ENCODE measurements around the gene LRCH1.

The LRCH1 gene

DNA sequence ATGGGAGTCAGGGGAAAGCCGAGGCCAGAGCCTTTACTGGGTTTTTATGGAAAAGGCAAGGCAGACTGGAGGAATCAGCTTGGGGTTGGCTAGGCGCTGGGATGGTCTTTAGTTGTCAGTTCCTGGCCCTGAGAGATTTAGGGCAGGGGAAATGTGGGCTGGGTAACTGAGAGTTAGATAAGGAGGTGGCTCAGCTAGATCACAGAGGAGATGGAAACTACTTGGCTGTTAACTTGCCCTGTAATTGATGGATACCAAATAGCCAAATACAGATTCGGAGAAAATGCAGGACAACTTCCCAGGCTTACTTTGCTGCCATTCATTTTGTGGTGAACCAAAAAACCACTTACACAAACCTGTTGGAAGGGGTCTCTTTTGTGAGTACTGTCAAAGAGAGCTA, 54.0 kb downstream of the LRCH1 start:
- no peaks in the 10 kb centered on the region for H3K27me3 ChIP-seq (ENCODE audit: insufficient read depth, low read length, poor library complexity)
- TF ChIP-seq, protein P1, sequence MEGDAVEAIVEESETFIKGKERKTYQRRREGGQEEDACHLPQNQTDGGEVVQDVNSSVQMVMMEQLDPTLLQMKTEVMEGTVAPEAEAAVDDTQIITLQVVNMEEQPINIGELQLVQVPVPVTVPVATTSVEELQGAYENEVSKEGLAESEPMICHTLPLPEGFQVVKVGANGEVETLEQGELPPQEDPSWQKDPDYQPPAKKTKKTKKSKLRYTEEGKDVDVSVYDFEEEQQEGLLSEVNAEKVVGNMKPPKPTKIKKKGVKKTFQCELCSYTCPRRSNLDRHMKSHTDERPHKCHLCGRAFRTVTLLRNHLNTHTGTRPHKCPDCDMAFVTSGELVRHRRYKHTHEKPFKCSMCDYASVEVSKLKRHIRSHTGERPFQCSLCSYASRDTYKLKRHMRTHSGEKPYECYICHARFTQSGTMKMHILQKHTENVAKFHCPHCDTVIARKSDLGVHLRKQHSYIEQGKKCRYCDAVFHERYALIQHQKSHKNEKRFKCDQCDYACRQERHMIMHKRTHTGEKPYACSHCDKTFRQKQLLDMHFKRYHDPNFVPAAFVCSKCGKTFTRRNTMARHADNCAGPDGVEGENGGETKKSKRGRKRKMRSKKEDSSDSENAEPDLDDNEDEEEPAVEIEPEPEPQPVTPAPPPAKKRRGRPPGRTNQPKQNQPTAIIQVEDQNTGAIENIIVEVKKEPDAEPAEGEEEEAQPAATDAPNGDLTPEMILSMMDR (IDR thresholded peaks at IDR 0.05; ENCODE audit: borderline replicate concordance, extremely low read depth, low read length, poor library complexity, severe bottlenecking), result no peak
- no peak for TF ChIP-seq EZH2 (IDR thresholded peaks at IDR 0.05; ENCODE audit: borderline replicate concordance, low read depth, low read length, severe bottlenecking)
- H3K9ac ChIP-seq (ENCODE audit: low read depth, low read length), result no peak overlapping the region
- no peak overlapping the region for H3K27ac ChIP-seq (ENCODE audit: low read length)
- H3K4me1 ChIP-seq (ENCODE audit: insufficient read depth, low read length), result peaks cover 7% of the 10 kb centered on the region
- H3K4me3 ChIP-seq (ENCODE audit: low read depth in 1 of 2, low read length in 2 of 2), result no peak overlapping the region
- H3K36me3 ChIP-seq (ENCODE audit: insufficient read depth, low read length), result no peaks in the 10 kb centered on the region
- no peak overlapping the region for H3K4me2 ChIP-seq (ENCODE audit: insufficient read depth, low read length)
- H3K79me2 ChIP-seq (ENCODE audit: insufficient read depth, low read length), result peaks cover 99% of the 10 kb centered on the region
- DNase-seq, result no peak
- no peak overlapping the region for H2AFZ ChIP-seq (ENCODE audit: low read depth, low read length)
- ATAC-seq (ENCODE audit: insufficient read depth, low read depth), result 0 out of 3 replicates have a peak, but pooled peaks have one; percentile 28
- no peaks in the 10 kb centered on the region for H3K9me3 ChIP-seq (ENCODE audit: insufficient read depth, low read length, severe bottlenecking)
- H4K20me1 ChIP-seq (ENCODE audit: insufficient read depth, low read length), result peaks cover 86% of the 10 kb centered on the region

DNA sequence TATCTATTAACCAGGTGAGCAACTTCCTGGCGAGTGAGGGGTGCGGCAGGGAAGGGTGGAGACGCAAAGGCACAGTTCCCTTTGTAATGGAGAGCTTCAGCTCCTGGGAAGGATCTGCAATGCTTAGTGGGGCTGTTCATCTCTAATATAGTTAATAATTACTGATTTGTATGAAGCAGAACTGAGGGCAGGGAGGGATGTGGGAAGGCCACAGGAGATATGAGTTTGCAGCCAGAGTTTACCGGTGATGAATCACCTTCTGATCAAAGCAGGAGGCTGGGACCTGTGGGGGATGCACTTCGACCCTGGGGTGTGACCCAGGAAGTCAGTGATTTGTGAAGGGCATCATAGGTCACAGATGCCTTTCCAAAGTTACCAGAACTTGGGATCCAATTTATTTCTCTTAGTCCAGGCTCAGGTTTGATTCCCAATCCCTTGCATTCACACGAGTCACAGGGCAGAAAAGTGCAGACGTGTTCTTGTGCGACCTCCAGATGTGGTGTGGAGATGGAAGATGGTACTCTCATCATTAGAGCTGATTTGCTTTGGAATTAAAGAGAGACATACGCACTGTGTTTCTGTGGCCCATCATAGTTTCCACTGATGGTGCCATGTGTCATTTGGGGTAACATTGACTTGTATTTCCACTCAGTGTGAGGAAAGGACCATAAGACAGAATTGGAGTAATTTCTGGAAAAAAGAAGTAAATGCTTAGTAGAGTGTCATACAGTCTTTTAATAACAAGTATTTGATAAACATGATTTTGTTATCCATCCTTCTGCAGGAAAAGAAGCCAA, 55.0 kb downstream of the LRCH1 start:
- Histone ChIP-seq H3K36me3 (ENCODE audit: insufficient read depth, low read length) (no peaks in the 10 kb centered on the region), H3K27me3 (ENCODE audit: insufficient read depth, low read length, poor library complexity) (no peaks in the 10 kb centered on the region), H3K27ac (ENCODE audit: low read length) (no peak overlapping the region), H3K9ac (ENCODE audit: low read depth, low read length) (no peak overlapping the region), H3K4me1 (ENCODE audit: insufficient read depth, low read length) (peaks cover 7% of the 10 kb centered on the region), H3K9me3 (ENCODE audit: insufficient read depth, low read length, severe bottlenecking) (no peaks in the 10 kb centered on the region), H3K4me3 (ENCODE audit: low read depth in 1 of 2, low read length in 2 of 2) (no peak overlapping the region), H4K20me1 (ENCODE audit: insufficient read depth, low read length) (peaks cover 84% of the 10 kb centered on the region), H3K4me2 (ENCODE audit: insufficient read depth, low read length) (no peak overlapping the region), H2AFZ (ENCODE audit: low read depth, low read length) (no peak overlapping the region), H3K79me2 (ENCODE audit: insufficient read depth, low read length) (peaks cover 99% of the 10 kb centered on the region)
- DNase-seq (no peak), ATAC-seq (ENCODE audit: insufficient read depth, low read depth) (no peak)
- no peak for TF ChIP-seq EZH2 (IDR thresholded peaks at IDR 0.05; ENCODE audit: borderline replicate concordance, low read depth, low read length, severe bottlenecking)
- TF ChIP-seq, protein P1 (IDR thresholded peaks at IDR 0.05; ENCODE audit: borderline replicate concordance, extremely low read depth, low read length, poor library complexity, severe bottlenecking), result no peak

DNA sequence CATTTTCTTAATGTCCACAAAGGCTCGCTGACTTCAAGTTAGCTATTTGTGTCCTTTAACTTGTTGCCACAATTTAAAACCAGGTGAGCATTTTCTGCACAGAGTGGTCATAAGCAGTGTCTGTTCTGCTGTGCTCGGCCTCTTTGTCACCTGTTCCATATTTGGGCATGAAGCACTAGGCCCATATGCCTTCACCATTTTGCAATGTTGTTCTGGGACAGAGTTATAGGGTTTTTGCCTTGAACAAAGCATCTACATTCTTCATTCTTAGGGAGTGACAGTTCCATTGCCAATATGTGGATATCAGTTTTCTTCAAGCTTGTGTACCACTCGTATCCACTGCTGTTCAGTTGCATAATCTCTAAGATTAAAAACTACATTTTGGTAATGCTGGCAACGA, 56.1 kb downstream of the LRCH1 start:
- Histone ChIP-seq H3K27me3 (ENCODE audit: insufficient read depth, low read length, poor library complexity) (no peaks in the 10 kb centered on the region), H3K4me2 (ENCODE audit: insufficient read depth, low read length) (no peak overlapping the region), H3K4me3 (ENCODE audit: low read depth in 1 of 2, low read length in 2 of 2) (no peak overlapping the region), H2AFZ (ENCODE audit: low read depth, low read length) (no peak overlapping the region), H3K9ac (ENCODE audit: low read depth, low read length) (no peak overlapping the region), H3K79me2 (ENCODE audit: insufficient read depth, low read length) (peaks cover 98% of the 10 kb centered on the region), H3K9me3 (ENCODE audit: insufficient read depth, low read length, severe bottlenecking) (no peaks in the 10 kb centered on the region), H4K20me1 (ENCODE audit: insufficient read depth, low read length) (peaks cover 80% of the 10 kb centered on the region), H3K27ac (ENCODE audit: low read length) (no peak overlapping the region), H3K4me1 (ENCODE audit: insufficient read depth, low read length) (peaks cover 7% of the 10 kb centered on the region), H3K36me3 (ENCODE audit: insufficient read depth, low read length) (no peaks in the 10 kb centered on the region)
- DNase-seq (no peak), ATAC-seq (ENCODE audit: insufficient read depth, low read depth) (no peak)
- TF ChIP-seq EZH2 (IDR thresholded peaks at IDR 0.05; ENCODE audit: borderline replicate concordance, low read depth, low read length, severe bottlenecking), result no peak
- TF ChIP-seq, protein P1 (IDR thresholded peaks at IDR 0.05; ENCODE audit: borderline replicate concordance, extremely low read depth, low read length, poor library complexity, severe bottlenecking), result no peak
